Smooth muscle cell of the brain vasculature (primary cell): ENCODE measurements around the gene ADCY1.
"Not testable (repeated sequence)": the region's sequence is repeated elsewhere in the genome, so short reads cannot be mapped to it uniquely, and the experiment has no call there.

ENCODE experiments used
- DNase-seq: peaks from one replicate; pipeline ENCODE4 v3.0.0-alpha.2; 2012; ENCODE audit warnings: low read depth, low spot score

ADCY1 gene

GRCh38 chr7:45710271-45711160, 136.3 kb downstream of the ADCY1 start:
- no peak for DNase-seq

- DNase-seq: no peak
Observed at GRCh38 chr7:45711161-45711490, 137.0 kb downstream of the ADCY1 start.

GRCh38 chr7:45712057-45712689, 138.0 kb downstream of the ADCY1 start:
- DNase-seq: no peak

- DNase-seq: no peak
Observed at GRCh38 chr7:45712872-45713668, 138.9 kb downstream of the ADCY1 start.

- DNase-seq: no peak
Observed at GRCh38 chr7:45713669-45714520, 139.7 kb downstream of the ADCY1 start.

- no peak for DNase-seq
Observed at GRCh38 chr7:45714521-45714820, 140.3 kb downstream of the ADCY1 start.

- DNase-seq: no peak
Observed at GRCh38 chr7:45715471-45716352, 141.5 kb downstream of the ADCY1 start.

GRCh38 chr7:45716380-45717203, 142.4 kb downstream of the ADCY1 start:
- no peak for DNase-seq

- no peak for DNase-seq
Observed at GRCh38 chr7:45717537-45718235, 143.5 kb downstream of the ADCY1 start.

GRCh38 chr7:45718464-45719330, 144.5 kb downstream of the ADCY1 start:
- DNase-seq: no peak

- no peak for DNase-seq
Observed at GRCh38 chr7:45720989-45721388, 146.8 kb downstream of the ADCY1 start.

- DNase-seq: no peak
Observed at GRCh38 chr7:45721686-45722598, 147.8 kb downstream of the ADCY1 start.

GRCh38 chr7:45725231-45725630, 151.1 kb downstream of the ADCY1 start:
- DNase-seq: not testable (repeated sequence)

- DNase-seq: no peak
Observed at GRCh38 chr7:45726883-45727282, 152.7 kb downstream of the ADCY1 start.

GRCh38 chr7:45731692-45732443, 157.7 kb downstream of the ADCY1 start:
- DNase-seq: not testable (repeated sequence)

- not testable (repeated sequence) for DNase-seq
Observed at GRCh38 chr7:45738920-45739319, 164.8 kb downstream of the ADCY1 start.
